HepG2 (cell line): ENCODE measurements around the gene ANO4. TPM values are rescaled to one million over a fixed set of nuclear protein-coding genes. Genes with fewer than 3 reads are reported as not detected.

Source experiments
- ATAC-seq: fragments of 200-7000 bp; cut with Tn5 transposase; 3 replicates; pipeline ENCODE4 v1.9.1; 2020; ENCODE audit warnings: mild to moderate bottlenecking, moderate library complexity
- BruUV-seq: library from RNA; stranded (reverse); fragments of 400-500 nt; replicated peaks from 2 replicates; lab custom pipeline; 2021; lab: Mats Ljungman, UMichigan
- CTCF ChIA-PET: fragments of 300-600 bp; formaldehyde crosslinking; extraction: SDS; loops from one replicate; lab custom pipeline; 2021; ENCODE audit warnings: low total read pairs, inconsistent platforms, low intra/inter-chr PET ratio; lab: Yijun Ruan, JAX
- POLR2A ChIA-PET: fragments of 350-600 bp; sonication (Branson Sonifier 250); formaldehyde crosslinking; loops from one replicate; lab custom pipeline; 2020; ENCODE audit warnings: antibody characterized with exemption, inconsistent platforms; lab: Yijun Ruan, JAX
- DNase-seq: peaks from one replicate; pipeline ENCODE4 v3.0.0-alpha.2; 2015; ENCODE audit warnings: low spot score
- FAIRE-seq: peaks from 3 replicates; lab custom pipeline; 2011; peaks lifted over from hg19 to GRCh38; lab: Jason Lieb, UNC
- H2AFZ ChIP-seq: one replicate; pipeline ENCODE4 v1.6.1; 2011; ENCODE audit warnings: low read length, inconsistent platforms
- H3K27ac ChIP-seq: fragments of 300-600 bp; 3 replicates; pipeline ENCODE4 v1.8.0; 2011; ENCODE audit warnings: mixed run types, mild to moderate bottlenecking, mixed read lengths, low read length, inconsistent platforms; ENCODE audit not compliant: insufficient read depth; ENCODE audit errors: extremely low read length
- H3K27me3 ChIP-seq, 2 experiments: fragments of 200-600 bp in 1 of 2; 2 replicates in 1 of 2; 3 replicates in 1 of 2; pipeline versions ENCODE4 v1.6.0 to v1.8.0; 2011; ENCODE audit warnings: low read length in 2 of 2, mild to moderate bottlenecking in 2 of 2, moderate library complexity in 2 of 2, inconsistent platforms in 1 of 2; ENCODE audit not compliant: insufficient read depth in 2 of 2, control insufficient read depth in 1 of 2
- H3K36me3 ChIP-seq, 2 experiments: fragments of 200-600 bp in 1 of 2; replicated peaks in 1 of 2; 2 replicates in 1 of 2; 3 replicates in 1 of 2; pipeline versions ENCODE4 v1.5.1 to v1.8.0; 2011; ENCODE audit warnings: low read length in 2 of 2, inconsistent platforms in 1 of 2; ENCODE audit not compliant: insufficient read depth in 2 of 2, control insufficient read depth in 1 of 2
- H3K4me1 ChIP-seq: 2 replicates; pipeline ENCODE4 v1.5.1; 2012; ENCODE audit warnings: low read length, inconsistent platforms; ENCODE audit not compliant: insufficient read depth
- H3K4me2 ChIP-seq: 2 replicates; pipeline ENCODE4 v1.6.0; 2011; ENCODE audit warnings: low read depth, low read length, inconsistent platforms
- H3K4me3 ChIP-seq, 3 experiments: fragments of 200-600 bp in 1 of 3; sonication (generic), shearing (Covaris generic) in 1 of 3; replicated peaks in 1 of 3; 2 replicates each; pipeline ENCODE4 v1.5.1; 2011 to 2016; ENCODE audit warnings: low read length in 3 of 3, inconsistent platforms in 2 of 3, low read depth in 2 of 3, mild to moderate bottlenecking in 2 of 3, control low read depth in 1 of 3, mixed read lengths in 1 of 3; ENCODE audit not compliant: insufficient read depth in 1 of 3
- H3K79me2 ChIP-seq: one replicate; pipeline ENCODE4 v1.6.1; 2011; ENCODE audit warnings: low read length, inconsistent platforms; ENCODE audit not compliant: insufficient read depth
- H3K9ac ChIP-seq: 2 replicates; pipeline ENCODE4 v1.6.0; 2011; ENCODE audit warnings: mild to moderate bottlenecking, low read depth, low read length, inconsistent platforms; ENCODE audit not compliant: insufficient read depth
- H3K9me3 ChIP-seq: 2 replicates; pipeline ENCODE4 v1.5.1; 2012; ENCODE audit warnings: mild to moderate bottlenecking, low read length
- H4K20me1 ChIP-seq: 2 replicates; pipeline ENCODE4 v1.6.0; 2011; ENCODE audit warnings: inconsistent platforms, mild to moderate bottlenecking, low read length, moderate library complexity; ENCODE audit not compliant: insufficient read depth
- ESRRA ChIP-seq: sonication (generic); formaldehyde crosslinking; IDR thresholded peaks from 2 replicates; pipeline ENCODE4 v1.5.1; 2020; ENCODE audit warnings: mild to moderate bottlenecking, low read depth, missing genetic modification reagents
- FOXO1 ChIP-seq: sonication (generic); formaldehyde crosslinking; IDR thresholded peaks from 2 replicates; pipeline ENCODE4 v1.4.0; 2020; ENCODE audit warnings: missing genetic modification reagents
- IKZF4 ChIP-seq: sonication (generic); formaldehyde crosslinking; IDR thresholded peaks from 2 replicates; pipeline ENCODE4 v1.5.1; 2020; ENCODE audit warnings: borderline replicate concordance, mild to moderate bottlenecking, low read depth, missing genetic modification reagents; ENCODE audit errors: not compliant biosample characterization
- MAFF ChIP-seq: IDR thresholded peaks from 2 replicates; pipeline ENCODE4 v1.6.1; 2011; ENCODE audit warnings: low read depth, low read length, improper control_type of control experiment
- POLR2AphosphoS5 ChIP-seq: IDR thresholded peaks from 2 replicates; pipeline ENCODE4 v1.6.1; 2012; ENCODE audit warnings: low read depth, low read length
- SOX13 ChIP-seq, 3 experiments: fragments of 450-650 bp in 1 of 3; sonication (generic) in 1 of 3; formaldehyde crosslinking in 1 of 3; IDR thresholded peaks in 2 of 3; conservative IDR thresholded peaks in 1 of 3; 2 replicates each; pipeline versions ENCODE4 v1.5.0 to v1.6.1; 2016 to 2020; ENCODE audit warnings: antibody characterized with exemption in 1 of 3, mild to moderate bottlenecking in 1 of 3, missing compliant biosample characterization in 1 of 3, missing genetic modification reagents in 1 of 3, moderate library complexity in 1 of 3
- YY1 ChIP-seq: IDR thresholded peaks from 2 replicates; pipeline ENCODE4 v1.6.1; 2011; ENCODE audit warnings: low read length, low read depth, moderate library complexity, mild to moderate bottlenecking; ENCODE audit not compliant: insufficient read depth, insufficient replicate concordance
- ZFP82 ChIP-seq: sonication (generic); formaldehyde crosslinking; IDR thresholded peaks from 2 replicates; pipeline ENCODE4 v1.5.1; 2020; ENCODE audit warnings: mild to moderate bottlenecking, missing genetic modification reagents, borderline replicate concordance
- ZNF253 ChIP-seq: sonication (generic); formaldehyde crosslinking; IDR thresholded peaks from 2 replicates; pipeline ENCODE4 v1.8.0; 2022; ENCODE audit warnings: mild to moderate bottlenecking, missing genetic modification reagents, borderline replicate concordance
- ZNF331 ChIP-seq: sonication (generic); formaldehyde crosslinking; IDR thresholded peaks from 2 replicates; pipeline ENCODE4 v1.4.0; 2020; ENCODE audit warnings: missing genetic modification reagents
- ZNF441 ChIP-seq: sonication (generic); formaldehyde crosslinking; IDR thresholded peaks from 2 replicates; pipeline ENCODE4 v1.7.0; 2021; ENCODE audit warnings: missing genetic modification reagents, borderline replicate concordance
- WGBS: methylation state at CpG from one replicate; pipeline ENCODE4 v1.1.6; 2017; ENCODE audit warnings: low lambda C conversion rate; 5-methylcytosine and 5-hydroxymethylcytosine counted together
- in situ Hi-C: cut with HindIII; loops from 2 replicates; pipeline ENCODE4 v1.10.0; 2017; ENCODE audit warnings: low pct_unique_long_range_greater_than_20kb; ENCODE audit not compliant: extremely low pct_ligation_motif_present
- intact Hi-C: fragments of 100-400 bp; cut with micrococcal nuclease; formaldehyde crosslinking; loops from one replicate; pipeline ENCODE4 v1.10.0; 2022; ENCODE audit not compliant: unreplicated experiment
- polyA plus RNA-seq, 8 experiments: library from polyadenylated mRNA; depleted of rRNA in 3 of 8; stranded (reverse) in 7 of 8; unstranded in 1 of 8; fragments of >200 nt; fragmentation: Illumina TruSeq in 4 of 8; extraction: Trizol in 4 of 8; gene quantifications; 2 replicates each; pipeline versions ENCODE4 v1.2.1 to v1.2.3, GENCODE V29; 2011 to 2016; ENCODE audit warnings: low read depth in 4 of 8, missing spikeins in 1 of 8, mixed read lengths in 1 of 8; ENCODE audit not compliant: insufficient read depth in 1 of 8
- total RNA-seq, 5 experiments: library from RNA; depleted of rRNA; stranded (reverse); fragments of >200 nt; fragmentation: Illumina TruSeq; extraction: Trizol; gene quantifications; 2 replicates each; pipeline ENCODE4 v1.2.3, GENCODE V29; 2016; ENCODE audit warnings: low read depth in 1 of 5
- TF ChIP-seq, protein P1 (sequence below): sonication (generic); formaldehyde crosslinking; IDR thresholded peaks from 2 replicates; pipeline ENCODE4 v1.4.0; 2020; ENCODE audit warnings: missing genetic modification reagents
- TF ChIP-seq, protein P2 (sequence below): sonication (generic); formaldehyde crosslinking; IDR thresholded peaks from 2 replicates; pipeline ENCODE4 v1.8.0; 2022; ENCODE audit warnings: missing genetic modification reagents, mild to moderate bottlenecking, borderline replicate concordance
- TF ChIP-seq, protein P3 (sequence below): sonication (generic); formaldehyde crosslinking; IDR thresholded peaks from 2 replicates; pipeline ENCODE4 v1.4.0; 2020; ENCODE audit warnings: missing genetic modification reagents, borderline replicate concordance

Gene ANO4
- total and polyA plus RNA-seq, 2 of the 13 experiments (the other 11 are each of a cell fraction or from before 2014, with no cell fraction given), result not detected

DNA sequence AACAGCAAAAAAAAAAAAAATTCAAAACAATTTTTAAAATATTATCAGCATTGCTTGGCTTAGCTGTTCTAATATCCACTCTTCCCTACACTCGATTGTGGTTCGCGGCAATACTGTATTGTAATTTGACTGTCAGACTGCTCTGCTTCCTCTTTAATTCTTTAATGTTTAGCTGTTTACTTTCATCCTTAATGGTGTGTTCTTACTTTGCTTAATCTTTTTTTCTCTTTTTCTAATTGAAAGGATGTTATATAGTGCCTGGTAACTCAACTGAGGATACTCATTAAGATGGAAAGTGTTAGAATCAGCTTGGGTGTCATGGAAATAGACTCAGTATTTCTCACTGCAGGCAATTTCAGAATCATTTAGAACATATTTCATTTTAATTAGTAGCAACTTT lies 2.0 kb downstream of the ANO4 start:
- CTCF ChIA-PET, result no interaction called here
- no peaks in the 10 kb centered on the region for H3K4me1 ChIP-seq
- in situ Hi-C loops, result no loop called here
- no peak overlapping the region for H2AFZ ChIP-seq
- H3K79me2 ChIP-seq, result no peaks in the 10 kb centered on the region
- no TSS peak for BruUV-seq
- no peak overlapping the region for H3K27ac ChIP-seq
- POLR2A ChIA-PET, result no interaction called here
- H3K4me3 ChIP-seq, result no peak overlapping the region
- DNase-seq (no peak), ATAC-seq (no peak), FAIRE-seq (no peak)
- H3K9ac ChIP-seq, result no peak overlapping the region
- peaks cover 1 to 16% of the 10 kb centered on the region in 2 experiments; a peak in 3 of 5 replicates for H3K27me3 ChIP-seq
- 59% methylated on average over 3 of the region's 3 CpGs for WGBS
- H4K20me1 ChIP-seq, result no peaks in the 10 kb centered on the region
- TF ChIP-seq, protein P1, sequence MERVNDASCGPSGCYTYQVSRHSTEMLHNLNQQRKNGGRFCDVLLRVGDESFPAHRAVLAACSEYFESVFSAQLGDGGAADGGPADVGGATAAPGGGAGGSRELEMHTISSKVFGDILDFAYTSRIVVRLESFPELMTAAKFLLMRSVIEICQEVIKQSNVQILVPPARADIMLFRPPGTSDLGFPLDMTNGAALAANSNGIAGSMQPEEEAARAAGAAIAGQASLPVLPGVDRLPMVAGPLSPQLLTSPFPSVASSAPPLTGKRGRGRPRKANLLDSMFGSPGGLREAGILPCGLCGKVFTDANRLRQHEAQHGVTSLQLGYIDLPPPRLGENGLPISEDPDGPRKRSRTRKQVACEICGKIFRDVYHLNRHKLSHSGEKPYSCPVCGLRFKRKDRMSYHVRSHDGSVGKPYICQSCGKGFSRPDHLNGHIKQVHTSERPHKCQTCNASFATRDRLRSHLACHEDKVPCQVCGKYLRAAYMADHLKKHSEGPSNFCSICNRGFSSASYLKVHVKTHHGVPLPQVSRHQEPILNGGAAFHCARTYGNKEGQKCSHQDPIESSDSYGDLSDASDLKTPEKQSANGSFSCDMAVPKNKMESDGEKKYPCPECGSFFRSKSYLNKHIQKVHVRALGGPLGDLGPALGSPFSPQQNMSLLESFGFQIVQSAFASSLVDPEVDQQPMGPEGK (CRISPR knock-in tag), result no peak
- TF ChIP-seq ZNF331 (CRISPR knock-in tag) (no peak), SOX13 (IDR thresholded peaks at IDR 0.05) (no peak), SOX13 (CRISPR knock-in tag; conservative IDR thresholded peaks at IDR 0.05 in 1 of 2, IDR thresholded peaks at IDR 0.05 in 1 of 2) (no peak), ESRRA (CRISPR knock-in tag) (no peak), YY1 (no peak), ZFP82 (CRISPR knock-in tag) (no peak), POLR2AphosphoS5 (no peak), MAFF (no peak), FOXO1 (CRISPR knock-in tag) (no peak), IKZF4 (CRISPR knock-in tag) (no peak), ZNF441 (CRISPR knock-in tag) (no peak), ZNF253 (CRISPR knock-in tag) (no peak)
- TF ChIP-seq, protein P2, sequence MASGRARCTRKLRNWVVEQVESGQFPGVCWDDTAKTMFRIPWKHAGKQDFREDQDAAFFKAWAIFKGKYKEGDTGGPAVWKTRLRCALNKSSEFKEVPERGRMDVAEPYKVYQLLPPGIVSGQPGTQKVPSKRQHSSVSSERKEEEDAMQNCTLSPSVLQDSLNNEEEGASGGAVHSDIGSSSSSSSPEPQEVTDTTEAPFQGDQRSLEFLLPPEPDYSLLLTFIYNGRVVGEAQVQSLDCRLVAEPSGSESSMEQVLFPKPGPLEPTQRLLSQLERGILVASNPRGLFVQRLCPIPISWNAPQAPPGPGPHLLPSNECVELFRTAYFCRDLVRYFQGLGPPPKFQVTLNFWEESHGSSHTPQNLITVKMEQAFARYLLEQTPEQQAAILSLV (CRISPR knock-in tag), result no peak
- TF ChIP-seq, protein P3, sequence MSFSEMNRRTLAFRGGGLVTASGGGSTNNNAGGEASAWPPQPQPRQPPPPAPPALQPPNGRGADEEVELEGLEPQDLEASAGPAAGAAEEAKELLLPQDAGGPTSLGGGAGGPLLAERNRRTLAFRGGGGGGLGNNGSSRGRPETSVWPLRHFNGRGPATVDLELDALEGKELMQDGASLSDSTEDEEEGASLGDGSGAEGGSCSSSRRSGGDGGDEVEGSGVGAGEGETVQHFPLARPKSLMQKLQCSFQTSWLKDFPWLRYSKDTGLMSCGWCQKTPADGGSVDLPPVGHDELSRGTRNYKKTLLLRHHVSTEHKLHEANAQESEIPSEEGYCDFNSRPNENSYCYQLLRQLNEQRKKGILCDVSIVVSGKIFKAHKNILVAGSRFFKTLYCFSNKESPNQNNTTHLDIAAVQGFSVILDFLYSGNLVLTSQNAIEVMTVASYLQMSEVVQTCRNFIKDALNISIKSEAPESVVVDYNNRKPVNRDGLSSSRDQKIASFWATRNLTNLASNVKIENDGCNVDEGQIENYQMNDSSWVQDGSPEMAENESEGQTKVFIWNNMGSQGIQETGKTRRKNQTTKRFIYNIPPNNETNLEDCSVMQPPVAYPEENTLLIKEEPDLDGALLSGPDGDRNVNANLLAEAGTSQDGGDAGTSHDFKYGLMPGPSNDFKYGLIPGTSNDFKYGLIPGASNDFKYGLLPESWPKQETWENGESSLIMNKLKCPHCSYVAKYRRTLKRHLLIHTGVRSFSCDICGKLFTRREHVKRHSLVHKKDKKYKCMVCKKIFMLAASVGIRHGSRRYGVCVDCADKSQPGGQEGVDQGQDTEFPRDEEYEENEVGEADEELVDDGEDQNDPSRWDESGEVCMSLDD (CRISPR knock-in tag), result no peak
- intact Hi-C loops, result no loop called here
- H3K9me3 ChIP-seq, result no peaks in the 10 kb centered on the region
- H3K4me2 ChIP-seq, result no peak overlapping the region
- no peaks in the 10 kb centered on the region for H3K36me3 ChIP-seq
